ENCODE measurements around the gene DOCK1. TPM values are rescaled to one million over a fixed set of nuclear protein-coding genes. Genes with fewer than 3 reads are reported as not detected.

Gene DOCK1
- total RNA-seq, 1 donor from 2014 or later, result 25.8 TPM

- H3K9me3 ChIP-seq, result no peaks in the 10 kb centered on the region
- H3K36me3 ChIP-seq, result peaks cover 3 to 24% of the 10 kb centered on the region in 2 donors
- no peak overlapping the region for H3K27ac ChIP-seq
- intact Hi-C loops (cut with DNase I), result no loop called here
- H3K4me1 ChIP-seq, result no peaks in the 10 kb centered on the region
- TF ChIP-seq, protein P1, sequence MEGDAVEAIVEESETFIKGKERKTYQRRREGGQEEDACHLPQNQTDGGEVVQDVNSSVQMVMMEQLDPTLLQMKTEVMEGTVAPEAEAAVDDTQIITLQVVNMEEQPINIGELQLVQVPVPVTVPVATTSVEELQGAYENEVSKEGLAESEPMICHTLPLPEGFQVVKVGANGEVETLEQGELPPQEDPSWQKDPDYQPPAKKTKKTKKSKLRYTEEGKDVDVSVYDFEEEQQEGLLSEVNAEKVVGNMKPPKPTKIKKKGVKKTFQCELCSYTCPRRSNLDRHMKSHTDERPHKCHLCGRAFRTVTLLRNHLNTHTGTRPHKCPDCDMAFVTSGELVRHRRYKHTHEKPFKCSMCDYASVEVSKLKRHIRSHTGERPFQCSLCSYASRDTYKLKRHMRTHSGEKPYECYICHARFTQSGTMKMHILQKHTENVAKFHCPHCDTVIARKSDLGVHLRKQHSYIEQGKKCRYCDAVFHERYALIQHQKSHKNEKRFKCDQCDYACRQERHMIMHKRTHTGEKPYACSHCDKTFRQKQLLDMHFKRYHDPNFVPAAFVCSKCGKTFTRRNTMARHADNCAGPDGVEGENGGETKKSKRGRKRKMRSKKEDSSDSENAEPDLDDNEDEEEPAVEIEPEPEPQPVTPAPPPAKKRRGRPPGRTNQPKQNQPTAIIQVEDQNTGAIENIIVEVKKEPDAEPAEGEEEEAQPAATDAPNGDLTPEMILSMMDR (IDR thresholded peaks at IDR 0.05), result no peak
- no peak for DNase-seq (ENCODE audit: low spot score in 2 of 2)
- no peaks in the 10 kb centered on the region for H3K27me3 ChIP-seq
- no peak overlapping the region for H3K4me3 ChIP-seq
Observed at GRCh38 chr10:127406018-127406550, 500.9 kb downstream of the DOCK1 start.

- TF ChIP-seq, protein P1 (IDR thresholded peaks at IDR 0.05), result no peak
- H3K27me3 ChIP-seq, result no peaks in the 10 kb centered on the region
- no peak overlapping the region for H3K27ac ChIP-seq
- H3K36me3 ChIP-seq, result peaks cover 8 to 26% of the 10 kb centered on the region in 2 donors
- intact Hi-C loops (cut with DNase I), result no loop called here
- no peaks in the 10 kb centered on the region for H3K9me3 ChIP-seq
- no peak for DNase-seq (ENCODE audit: low spot score in 2 of 2)
- no peak overlapping the region for H3K4me3 ChIP-seq
- no peaks in the 10 kb centered on the region for H3K4me1 ChIP-seq
Observed at GRCh38 chr10:127407551-127407950, 502.3 kb downstream of the DOCK1 start.

DNA sequence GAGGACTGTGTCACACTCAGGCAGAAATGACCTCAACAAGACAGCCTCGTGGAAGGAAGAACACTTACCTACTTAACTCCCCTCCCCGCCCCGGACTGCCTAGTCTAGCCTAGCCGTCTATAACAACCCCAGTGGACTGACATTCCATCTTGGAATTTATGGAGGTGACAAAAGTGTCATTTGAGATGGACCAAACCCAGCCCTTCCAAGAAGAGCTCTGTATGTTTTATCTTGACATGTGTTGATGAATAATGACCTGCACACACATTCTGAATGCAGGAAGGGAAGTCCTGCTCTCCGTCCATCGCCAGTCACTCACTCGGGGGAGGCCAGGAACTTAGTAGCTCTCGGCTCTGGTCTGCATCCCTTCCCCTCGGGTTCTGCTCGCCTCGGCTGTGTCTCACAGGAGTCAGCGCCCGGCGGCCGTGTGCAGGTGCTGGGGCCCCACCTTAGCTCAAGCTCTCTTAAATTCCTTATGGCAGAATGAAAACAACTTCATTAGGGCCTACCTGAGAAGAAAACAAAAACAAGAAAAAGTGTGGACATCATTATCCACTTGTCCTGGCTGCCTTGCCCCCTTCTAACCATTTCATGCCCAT, 503.0 kb downstream of the DOCK1 start:
- no peak for DNase-seq (ENCODE audit: low spot score in 2 of 2)
- Histone ChIP-seq H3K36me3 (peaks cover 10 to 30% of the 10 kb centered on the region in 2 donors), H3K27ac (no peak overlapping the region)

DNA sequence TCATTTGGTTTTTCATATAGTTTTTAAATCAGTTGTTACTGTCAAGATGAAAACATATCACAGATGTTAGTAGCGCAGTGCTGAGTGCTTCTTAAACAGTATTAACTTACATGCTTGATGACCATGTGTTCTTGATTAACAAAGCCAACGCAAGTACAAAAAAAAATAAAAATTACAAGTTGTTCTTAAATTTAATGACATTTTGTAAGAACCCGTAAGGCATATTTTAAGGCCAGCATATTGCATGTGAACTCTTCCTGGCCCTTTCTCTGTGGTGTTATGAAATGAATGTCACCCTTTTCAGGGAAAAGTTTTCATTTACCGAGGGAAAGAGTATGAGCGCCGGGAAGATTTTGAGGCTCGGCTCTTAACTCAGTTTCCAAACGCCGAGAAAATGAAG, 503.5 kb downstream of the DOCK1 start:
- H3K4me3 ChIP-seq, result no peak overlapping the region
- intact Hi-C loops (cut with DNase I), result no loop called here
- H3K36me3 ChIP-seq, result peaks cover 10 to 29% of the 10 kb centered on the region in 2 donors
- TF ChIP-seq, protein P1 (IDR thresholded peaks at IDR 0.05), result no peak
- H3K27ac ChIP-seq, result no peak overlapping the region
- no peaks in the 10 kb centered on the region for H3K27me3 ChIP-seq
- no peaks in the 10 kb centered on the region for H3K9me3 ChIP-seq
- no peak for DNase-seq (ENCODE audit: low spot score in 2 of 2)
- H3K4me1 ChIP-seq, result no peaks in the 10 kb centered on the region

More for the DNA sequence above, 503.0 kb downstream of the DOCK1 start:
- Histone ChIP-seq H3K4me3 (no peak overlapping the region), H3K27me3 (no peaks in the 10 kb centered on the region), H3K9me3 (no peaks in the 10 kb centered on the region), H3K4me1 (no peaks in the 10 kb centered on the region)
- TF ChIP-seq, protein P1 (IDR thresholded peaks at IDR 0.05), result no peak
- intact Hi-C loops (cut with DNase I), result no loop called here

- H3K4me1 ChIP-seq, result no peaks in the 10 kb centered on the region
- no peaks in the 10 kb centered on the region for H3K27me3 ChIP-seq
- H3K36me3 ChIP-seq, result peaks cover 10 to 24% of the 10 kb centered on the region in 2 donors
- intact Hi-C loops (cut with DNase I), result no loop called here
- H3K9me3 ChIP-seq, result no peaks in the 10 kb centered on the region
- TF ChIP-seq, protein P1 (IDR thresholded peaks at IDR 0.05), result no peak
- no peak for DNase-seq (ENCODE audit: low spot score in 2 of 2)
- H3K4me3 ChIP-seq, result no peak overlapping the region
- H3K27ac ChIP-seq, result no peak overlapping the region
Observed at GRCh38 chr10:127410030-127410429, 504.8 kb downstream of the DOCK1 start.
